Endothelial cell (in vitro differentiated cells): ENCODE measurements around the gene RPL37. TPM values are rescaled to one million over a fixed set of nuclear protein-coding genes. Genes with fewer than 3 reads are reported as not detected.
A peak's percentile ranks its signal among the peaks of the same experiment; 100 is the strongest.

Source experiments
- DNase-seq: peaks from one replicate; pipeline ENCODE4 v3.0.0; 2021; ENCODE audit warnings: low spot score
- H3K27ac Mint-ChIP-seq: one replicate; pipeline ENCODE4 v1.8.0; 2021; ENCODE audit warnings: mixed read lengths, inconsistent platforms; ENCODE audit not compliant: unreplicated experiment
- H3K27me3 Mint-ChIP-seq: one replicate; pipeline ENCODE4 v1.8.0; 2021; ENCODE audit warnings: mild to moderate bottlenecking, moderate library complexity, mixed read lengths, inconsistent platforms; ENCODE audit not compliant: unreplicated experiment
- H3K36me3 Mint-ChIP-seq: one replicate; pipeline ENCODE4 v1.8.0; 2021; ENCODE audit warnings: mild to moderate bottlenecking, low read depth, mixed read lengths, inconsistent platforms; ENCODE audit not compliant: unreplicated experiment
- H3K4me1 Mint-ChIP-seq: one replicate; pipeline ENCODE4 v1.8.0; 2021; ENCODE audit warnings: mild to moderate bottlenecking, mixed read lengths, inconsistent platforms; ENCODE audit not compliant: unreplicated experiment
- H3K4me3 Mint-ChIP-seq: one replicate; pipeline ENCODE4 v1.8.0; 2021; ENCODE audit warnings: mild to moderate bottlenecking, mixed read lengths, inconsistent platforms; ENCODE audit not compliant: unreplicated experiment
- H3K9me3 Mint-ChIP-seq: one replicate; pipeline ENCODE4 v1.8.0; 2021; ENCODE audit warnings: mixed read lengths, inconsistent platforms; ENCODE audit not compliant: unreplicated experiment
- CTCF ChIP-seq: fragments of 200-600 bp; sonication (generic); IDR thresholded peaks from one replicate; pipeline ENCODE4 v1.5.0; 2021; ENCODE audit warnings: antibody characterized with exemption; ENCODE audit not compliant: unreplicated experiment
- total RNA-seq: library from RNA; stranded (reverse); fragmentation: NEBNext Ultra II Directional; extraction: Animal tissue kit (Norgen Biotek cat#: 25700); gene quantifications from one replicate; pipeline ENCODE4 v1.2.1, GENCODE V29; 2021; ENCODE audit not compliant: unreplicated experiment

The RPL37 gene
- total RNA-seq, 1 donor from 2014 or later = 1,272 TPM

- H3K27me3 Mint-ChIP-seq = peaks cover 1% of the 10 kb centered on the region
- peaks cover 12% of the 10 kb centered on the region for H3K4me1 Mint-ChIP-seq
- H3K4me3 Mint-ChIP-seq = no peak overlapping the region
- no peak overlapping the region for H3K27ac Mint-ChIP-seq
- H3K36me3 Mint-ChIP-seq = peaks cover 21% of the 10 kb centered on the region
- H3K9me3 Mint-ChIP-seq = no peaks in the 10 kb centered on the region
- no peak for DNase-seq
- no peak for TF ChIP-seq CTCF
Observed at GRCh38 chr5:40778133-40778532, 56.9 kb downstream of the RPL37 start.

DNA sequence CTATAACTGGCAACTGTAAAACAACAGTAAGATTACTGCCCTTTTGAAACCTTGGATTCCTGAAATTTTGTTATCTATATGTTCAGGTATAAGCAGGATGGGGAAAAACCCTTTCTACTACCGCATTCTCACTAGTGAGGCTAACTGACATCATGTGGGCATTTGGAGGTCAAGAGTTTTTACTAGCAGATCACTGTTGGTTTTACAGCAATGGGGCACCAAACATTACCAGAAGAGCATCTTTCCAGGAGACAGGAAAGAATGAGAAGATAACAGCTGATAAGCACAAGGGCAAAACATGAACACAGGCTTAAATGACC, 58.4 kb downstream of the RPL37 start:
- Mint-ChIP-seq H3K27ac (no peak overlapping the region), H3K4me1 (peaks cover 12% of the 10 kb centered on the region), H3K9me3 (no peaks in the 10 kb centered on the region), H3K4me3 (peak overlapping the region; percentile 53), H3K27me3 (peaks cover 1% of the 10 kb centered on the region), H3K36me3 (peaks cover 21% of the 10 kb centered on the region)
- DNase-seq = no peak
- TF ChIP-seq CTCF = no peak

DNA sequence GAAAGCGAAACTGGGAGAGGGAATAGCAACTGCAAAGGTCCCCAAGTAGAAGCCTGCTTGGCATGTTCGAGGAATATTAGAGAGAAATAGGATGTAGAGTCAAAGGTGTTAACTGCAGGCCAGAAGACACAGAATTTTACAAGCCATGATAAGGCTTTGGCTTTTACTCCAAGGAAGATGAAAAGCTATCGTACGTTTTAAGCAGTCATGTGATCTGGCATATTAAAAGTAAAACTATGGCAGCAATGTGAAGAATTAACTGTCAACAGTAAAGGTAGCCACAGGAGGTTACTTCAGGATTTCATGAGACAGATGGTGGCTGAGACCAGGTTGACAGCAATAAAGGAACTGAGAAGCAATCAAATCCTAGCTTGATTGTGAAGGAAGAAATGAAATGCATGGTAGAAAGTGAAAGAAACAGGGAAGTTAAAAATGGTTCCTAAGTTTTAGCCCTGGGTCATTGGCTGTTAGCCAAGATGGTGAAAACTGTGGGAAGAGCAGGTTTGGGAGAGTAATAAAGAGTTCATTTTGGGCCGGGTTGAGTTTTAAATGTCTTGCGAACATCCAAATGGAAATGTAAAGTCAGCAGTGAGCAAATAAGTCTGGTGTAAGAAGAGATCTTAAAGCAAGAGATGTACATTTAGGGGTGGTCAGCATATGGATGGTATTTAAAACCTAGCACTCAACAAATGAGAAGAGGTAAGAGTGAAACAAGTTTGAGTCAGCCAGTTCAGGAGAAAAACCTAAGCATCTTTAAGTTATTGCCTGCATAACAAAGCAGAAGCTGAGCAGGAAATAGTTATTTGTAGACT, 59.0 kb downstream of the RPL37 start:
- Mint-ChIP-seq H3K4me1 (peaks cover 12% of the 10 kb centered on the region), H3K27me3 (peaks cover 1% of the 10 kb centered on the region), H3K4me3 (no peak overlapping the region), H3K9me3 (no peaks in the 10 kb centered on the region), H3K36me3 (peaks cover 21% of the 10 kb centered on the region), H3K27ac (peak overlapping the region; percentile 23)
- TF ChIP-seq CTCF = no peak
- DNase-seq = no peak

Other genes starting within 250 kb of the RPL37 start
- 0.26 TPM for gene PTGER4, start 155.3 kb downstream of the RPL37 start, total RNA-seq
- gene TTC33, start 79.3 kb downstream of the RPL37 start, total RNA-seq = 8.6 TPM
- 95.4 TPM for gene PRKAA1, start 36.8 kb downstream of the RPL37 start, total RNA-seq
- 3.7 TPM for gene CARD6, start 6.1 kb upstream of the RPL37 start, total RNA-seq
- 1.5 TPM for gene C7, start 74.3 kb upstream of the RPL37 start, total RNA-seq
- gene MROH2B, start 236.1 kb upstream of the RPL37 start, total RNA-seq = 0.44 TPM